ENCODE results near the gene KIN.

GRCh38 chr10:7818295-7819120, 30.7 kb upstream of the KIN start, which contains the start of gene TAF3:
- TF ChIP-seq ZC3H11A (IDR thresholded peaks at IDR 0.05), result no peak
- no peak for TF ChIP-seq EP300 (IDR thresholded peaks at IDR 0.05)
- no peak for TF ChIP-seq CTCF (IDR thresholded peaks at IDR 0.05)
- peak; percentile 88 for TF ChIP-seq POLR2A (IDR thresholded peaks at IDR 0.05; ENCODE audit: low read length)
- peak; percentile 96 for TF ChIP-seq KDM5A (IDR thresholded peaks at IDR 0.05)
- no peak for TF ChIP-seq ELK1 (IDR thresholded peaks at IDR 0.05; ENCODE audit: low read depth, low read length)
- 0 out of 2 replicates have a peak, but pooled peaks have one; percentile 24 for TF ChIP-seq HDAC2 (IDR thresholded peaks at IDR 0.05)
- TF ChIP-seq HES2 (IDR thresholded peaks at IDR 0.05), result no peak
- peak; percentile 30; the same call in 1 of the 2 replicates for TF ChIP-seq MYC (IDR thresholded peaks at IDR 0.05; ENCODE audit: borderline replicate concordance, low read length)
- TF ChIP-seq CEBPB (IDR thresholded peaks at IDR 0.05), result no peak; a peak in 1 of 4 replicates
- TF ChIP-seq SMC3 (IDR thresholded peaks at IDR 0.05), result no peak; the same call in 2 of the 3 replicates
- TF ChIP-seq REST (IDR thresholded peaks at IDR 0.05), result no peak
- TF ChIP-seq RFX5 (IDR thresholded peaks at IDR 0.05), result no peak; the same call in 1 of the 2 replicates
- no peak for TF ChIP-seq RAD21 (conservative IDR thresholded peaks at IDR 0.05 in 1 of 2, IDR thresholded peaks at IDR 0.05 in 1 of 2)
